ENCODE measurements around the gene TRMT10C.

DNA sequence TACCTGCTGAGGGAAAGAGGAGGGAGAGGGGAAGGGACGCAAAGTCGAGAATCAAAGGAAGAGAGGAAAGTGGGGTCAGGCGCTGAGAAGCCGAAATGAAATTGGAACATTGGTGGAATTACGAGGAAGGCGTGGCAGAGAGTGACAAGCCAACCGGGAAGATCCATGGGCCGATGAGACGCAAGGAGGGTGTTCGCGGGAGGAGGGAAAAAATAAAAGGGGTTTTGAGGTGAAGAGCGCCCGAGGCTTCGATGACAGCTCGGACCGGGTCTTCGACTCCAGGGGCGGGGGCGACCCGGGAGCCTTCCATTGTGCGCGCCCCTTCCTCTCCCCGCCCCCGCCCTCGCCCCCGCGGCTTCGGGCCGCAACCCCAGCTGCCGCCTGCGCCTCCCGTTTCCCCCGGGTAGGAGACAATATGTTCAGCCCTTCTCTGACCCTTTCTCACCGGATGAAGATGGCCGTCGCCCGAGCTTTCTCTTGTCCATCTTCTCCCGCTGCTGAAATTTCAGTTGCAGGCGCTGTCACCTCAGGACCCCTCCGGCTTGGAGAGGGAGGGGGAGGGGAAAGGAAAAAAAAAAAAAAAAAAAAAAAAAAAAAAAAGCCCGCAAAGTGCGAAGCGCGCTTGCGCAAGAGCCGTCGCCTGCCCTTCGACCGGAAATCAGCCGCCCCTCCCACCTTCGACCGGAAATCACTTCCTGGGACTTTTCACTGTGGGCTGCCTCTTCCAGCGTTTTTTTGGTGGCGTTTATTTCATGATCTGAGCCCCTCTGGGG lies 48.8 kb upstream of the TRMT10C start, which contains the start of gene SENP7:
- no peak for TF ChIP-seq TCF4 (CRISPR knock-in tag; IDR thresholded peaks at IDR 0.05; ENCODE audit: borderline replicate concordance)
- no peak for TF ChIP-seq PATZ1 (CRISPR knock-in tag; IDR thresholded peaks at IDR 0.05; ENCODE audit: borderline replicate concordance)
- no peak for TF ChIP-seq ZNF70 (CRISPR knock-in tag; IDR thresholded peaks at IDR 0.05)
- TF ChIP-seq BACH2 (CRISPR knock-in tag; IDR thresholded peaks at IDR 0.05; ENCODE audit: borderline replicate concordance), result no peak
- TF ChIP-seq PPARA (CRISPR knock-in tag; IDR thresholded peaks at IDR 0.05; ENCODE audit: borderline replicate concordance), result no peak
- TF ChIP-seq, protein P1, sequence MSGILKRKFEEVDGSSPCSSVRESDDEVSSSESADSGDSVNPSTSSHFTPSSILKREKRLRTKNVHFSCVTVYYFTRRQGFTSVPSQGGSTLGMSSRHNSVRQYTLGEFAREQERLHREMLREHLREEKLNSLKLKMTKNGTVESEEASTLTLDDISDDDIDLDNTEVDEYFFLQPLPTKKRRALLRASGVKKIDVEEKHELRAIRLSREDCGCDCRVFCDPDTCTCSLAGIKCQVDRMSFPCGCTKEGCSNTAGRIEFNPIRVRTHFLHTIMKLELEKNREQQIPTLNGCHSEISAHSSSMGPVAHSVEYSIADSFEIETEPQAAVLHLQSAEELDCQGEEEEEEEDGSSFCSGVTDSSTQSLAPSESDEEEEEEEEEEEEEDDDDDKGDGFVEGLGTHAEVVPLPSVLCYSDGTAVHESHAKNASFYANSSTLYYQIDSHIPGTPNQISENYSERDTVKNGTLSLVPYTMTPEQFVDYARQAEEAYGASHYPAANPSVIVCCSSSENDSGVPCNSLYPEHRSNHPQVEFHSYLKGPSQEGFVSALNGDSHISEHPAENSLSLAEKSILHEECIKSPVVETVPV (CRISPR knock-in tag; IDR thresholded peaks at IDR 0.05), result no peak
- no peak for TF ChIP-seq ZC3H10 (CRISPR knock-in tag; IDR thresholded peaks at IDR 0.05)
- TF ChIP-seq, protein P2, sequence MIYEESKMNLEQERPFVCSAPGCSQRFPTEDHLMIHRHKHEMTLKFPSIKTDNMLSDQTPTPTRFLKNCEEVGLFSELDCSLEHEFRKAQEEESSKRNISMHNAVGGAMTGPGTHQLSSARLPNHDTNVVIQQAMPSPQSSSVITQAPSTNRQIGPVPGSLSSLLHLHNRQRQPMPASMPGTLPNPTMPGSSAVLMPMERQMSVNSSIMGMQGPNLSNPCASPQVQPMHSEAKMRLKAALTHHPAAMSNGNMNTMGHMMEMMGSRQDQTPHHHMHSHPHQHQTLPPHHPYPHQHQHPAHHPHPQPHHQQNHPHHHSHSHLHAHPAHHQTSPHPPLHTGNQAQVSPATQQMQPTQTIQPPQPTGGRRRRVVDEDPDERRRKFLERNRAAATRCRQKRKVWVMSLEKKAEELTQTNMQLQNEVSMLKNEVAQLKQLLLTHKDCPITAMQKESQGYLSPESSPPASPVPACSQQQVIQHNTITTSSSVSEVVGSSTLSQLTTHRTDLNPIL (CRISPR knock-in tag; IDR thresholded peaks at IDR 0.05; ENCODE audit: low read depth), result no peak
- no peak for TF ChIP-seq ZFP3 (CRISPR knock-in tag; IDR thresholded peaks at IDR 0.05)
- no peak for TF ChIP-seq ARNTL (CRISPR knock-in tag; IDR thresholded peaks at IDR 0.05; ENCODE audit: borderline replicate concordance, low read depth)
- TF ChIP-seq RARB (CRISPR knock-in tag; IDR thresholded peaks at IDR 0.05), result no peak
- TF ChIP-seq ZNF8 (CRISPR knock-in tag; IDR thresholded peaks at IDR 0.05), result no peak
- TF ChIP-seq ISL1 (CRISPR knock-in tag; IDR thresholded peaks at IDR 0.05), result no peak

Measured in SK-N-SH treated with all-trans-retinoic acid at 6 μM for 48 hours (cell line).